HG02571 (cell line): ENCODE measurements around the gene TSSK3.

Source experiments
- ATAC-seq: cut with Tn5 transposase; IDR thresholded peaks from one replicate; pipeline ENCODE4 v1.9.1; 2021; ENCODE audit warnings: mild to moderate bottlenecking, moderate library complexity; ENCODE audit not compliant: unreplicated experiment

TSSK3 gene

GRCh38 chr1:32361674-32362473 lies 465 bp upstream of the TSSK3 start:
- no peak for ATAC-seq

GRCh38 chr1:32363713-32364112 lies 1.4 kb downstream of the TSSK3 start:
- ATAC-seq: no peak

DNA sequence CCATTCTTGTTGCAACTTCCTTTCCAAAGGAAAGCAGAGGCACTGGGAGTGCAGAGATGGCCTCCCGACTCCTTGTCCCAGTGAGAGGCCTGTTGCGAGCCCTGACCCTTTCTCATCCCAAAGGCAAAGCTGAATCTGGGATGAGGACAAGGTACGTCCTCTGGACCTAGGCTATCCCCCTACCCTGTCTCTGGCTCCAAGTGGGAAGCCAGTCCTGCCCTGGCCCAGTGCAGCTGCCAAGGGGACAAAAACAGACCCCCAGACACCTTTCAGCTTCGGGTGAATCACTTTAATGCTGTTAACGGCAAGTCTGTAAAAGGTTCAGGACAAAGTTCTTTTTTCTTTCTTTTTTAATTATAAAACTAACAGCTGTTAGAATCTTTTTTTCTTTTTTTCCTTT lies 2.5 kb downstream of the TSSK3 start:
- no peak for ATAC-seq

DNA sequence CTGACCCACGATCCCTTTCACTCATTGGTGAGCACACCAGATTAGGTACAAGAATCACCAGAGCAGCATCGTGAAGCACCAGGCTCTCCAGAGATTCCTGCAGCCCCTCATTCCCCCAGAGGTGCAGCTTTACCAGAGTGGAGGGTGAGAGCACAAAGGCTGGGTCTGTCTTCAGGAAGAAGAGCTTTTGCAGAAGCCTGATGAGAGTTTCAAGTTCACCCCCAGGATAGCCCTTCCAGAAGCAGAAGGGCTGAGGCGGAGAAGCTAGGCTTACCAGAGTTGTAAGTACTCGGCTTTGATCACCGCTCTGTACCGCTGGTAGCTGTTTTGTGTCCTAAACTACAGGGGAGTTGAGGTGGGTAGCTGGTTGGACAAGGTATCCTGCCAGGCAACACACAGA lies 3.1 kb downstream of the TSSK3 start:
- ATAC-seq: no peak

GRCh38 chr1:32367912-32368635 lies 5.7 kb downstream of the TSSK3 start:
- ATAC-seq: no peak

DNA sequence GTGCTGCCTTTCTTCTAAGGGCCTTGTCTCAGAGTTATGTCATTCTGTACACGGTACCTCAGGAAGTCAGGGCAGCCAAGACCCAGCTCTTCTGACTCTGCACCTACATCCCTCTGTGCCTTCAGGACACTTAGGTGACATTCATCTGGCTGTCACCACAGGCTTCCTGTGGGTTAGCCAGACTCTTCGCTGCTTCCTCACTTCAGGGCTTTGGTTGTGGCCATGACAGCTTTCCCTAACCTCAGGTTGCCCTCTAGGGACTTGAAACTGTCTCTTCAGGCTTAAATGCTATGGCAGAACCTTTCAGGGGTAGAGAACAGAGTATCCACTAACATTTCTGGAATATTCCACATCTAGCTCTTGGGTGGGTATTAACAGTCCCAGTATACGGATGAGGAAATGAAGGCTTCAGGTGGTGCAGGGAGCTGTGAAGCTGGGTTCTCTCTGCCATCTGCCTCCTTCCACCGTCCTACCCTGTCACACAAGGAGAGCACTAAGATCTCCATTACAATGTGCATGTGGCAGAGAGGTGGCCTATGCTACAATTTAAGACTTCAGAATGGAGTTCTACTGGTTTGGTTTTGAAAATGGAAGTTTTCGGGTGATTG lies 9.9 kb downstream of the TSSK3 start:
- no peak for ATAC-seq

DNA sequence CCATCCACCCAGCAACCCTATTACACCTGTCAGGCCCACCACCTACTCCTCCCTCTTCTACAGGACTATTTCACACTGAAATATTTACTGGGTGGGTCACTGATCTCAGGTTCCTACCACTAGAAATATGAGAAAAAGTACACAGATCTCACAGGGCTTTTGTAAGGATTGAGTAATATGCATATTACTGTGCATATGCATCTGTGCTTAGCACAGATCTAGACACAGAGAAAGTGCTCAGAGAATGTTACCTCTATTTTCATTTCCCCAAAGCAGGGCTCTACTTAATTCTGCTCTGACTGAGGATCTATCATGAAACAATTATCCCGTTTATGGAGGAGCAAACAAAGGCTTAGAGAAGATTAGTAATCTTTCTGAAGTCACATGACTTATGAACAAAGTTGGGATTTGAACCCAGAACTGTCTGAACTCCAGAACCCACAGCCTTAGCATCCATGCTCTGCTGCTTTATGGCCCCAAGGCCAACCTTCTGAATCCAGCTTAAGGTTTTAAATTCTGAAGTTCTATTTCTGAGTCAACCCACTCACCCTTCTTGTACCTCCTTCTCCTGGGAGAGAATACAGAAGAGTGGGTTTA lies 11.8 kb downstream of the TSSK3 start:
- ATAC-seq: no peak

GRCh38 chr1:32376199-32376598 lies 13.9 kb downstream of the TSSK3 start:
- ATAC-seq: no peak

- ATAC-seq: no peak
Measured at GRCh38 chr1:32377541-32378220, 15.3 kb downstream of the TSSK3 start.

GRCh38 chr1:32380057-32380456 lies 17.7 kb downstream of the TSSK3 start:
- ATAC-seq: no peak

DNA sequence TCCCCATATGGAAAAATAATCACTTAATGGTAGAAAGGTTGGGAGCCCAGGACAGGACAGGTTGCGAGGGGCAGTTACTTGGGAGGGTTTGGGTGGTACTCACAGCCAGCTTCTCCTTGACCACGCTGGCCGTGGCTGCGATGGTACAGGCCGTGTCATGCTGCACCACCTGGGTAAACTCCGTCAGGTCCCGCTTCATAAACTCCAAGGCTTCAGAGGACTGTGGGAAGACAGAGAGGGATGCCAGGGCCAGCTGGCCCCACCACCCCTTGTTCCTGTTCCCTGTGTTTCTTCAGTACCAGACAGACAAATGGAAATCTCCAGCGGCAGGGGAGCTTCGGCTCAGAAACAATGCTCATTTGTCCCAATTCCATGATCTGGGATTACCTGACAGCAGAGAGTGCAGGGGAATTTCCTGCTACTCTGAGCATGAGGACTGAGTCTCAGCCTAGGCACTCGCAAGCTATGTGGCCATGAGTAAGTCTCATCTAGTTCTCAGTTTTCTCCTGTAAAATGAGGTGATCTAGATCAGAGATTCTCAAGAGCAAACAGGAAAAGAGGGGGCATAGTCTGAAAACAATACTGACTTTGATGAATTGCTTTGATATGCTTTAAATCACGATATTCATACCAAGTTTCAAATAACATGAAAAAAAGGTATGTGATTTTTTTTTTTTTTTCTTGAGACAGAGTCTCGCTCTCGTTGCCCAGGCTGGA lies 24.5 kb downstream of the TSSK3 start:
- ATAC-seq: no peak

DNA sequence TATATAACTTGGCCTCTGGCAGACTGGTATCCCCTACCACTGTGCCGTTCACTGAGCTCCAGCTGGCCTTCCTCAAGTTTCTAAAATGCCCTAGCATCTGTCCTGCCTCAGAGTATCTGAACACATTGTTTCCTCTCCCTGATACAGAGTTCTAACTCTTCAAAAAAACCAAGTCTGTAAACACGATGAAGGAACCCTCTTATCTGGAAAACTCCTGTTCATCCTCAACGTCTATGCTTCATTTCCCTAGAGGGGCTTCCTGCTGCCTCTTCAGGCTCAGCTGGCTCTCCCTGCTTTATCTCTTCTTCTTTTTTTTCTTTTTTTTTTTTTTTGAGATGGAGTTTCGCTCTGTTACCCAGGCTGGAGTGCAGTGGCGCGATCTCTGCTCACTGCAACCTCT lies 26.3 kb downstream of the TSSK3 start:
- ATAC-seq: no peak

GRCh38 chr1:32390904-32391870 lies 28.8 kb downstream of the TSSK3 start:
- no peak for ATAC-seq

- no peak for ATAC-seq
Measured at GRCh38 chr1:32392325-32392724, 30.0 kb downstream of the TSSK3 start.

DNA sequence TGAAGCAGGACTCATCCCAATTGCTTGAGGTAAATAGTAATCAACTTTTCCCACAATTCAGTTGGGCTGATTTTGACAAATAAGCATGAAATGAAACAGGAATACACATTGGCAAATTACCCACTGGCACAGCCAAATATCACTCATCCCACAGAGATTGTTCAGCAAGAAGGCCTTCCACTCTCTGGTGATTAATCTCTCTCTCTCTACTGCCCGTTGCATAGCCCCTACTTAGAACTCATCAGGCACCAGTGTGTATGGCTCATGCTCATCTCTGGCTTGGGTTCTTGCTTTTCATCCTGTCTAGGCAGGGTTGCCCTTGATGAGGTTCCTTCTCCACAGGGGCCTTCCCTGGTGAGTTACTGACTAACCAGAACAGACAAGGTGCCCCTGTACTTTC lies 30.8 kb downstream of the TSSK3 start:
- no peak for ATAC-seq

DNA sequence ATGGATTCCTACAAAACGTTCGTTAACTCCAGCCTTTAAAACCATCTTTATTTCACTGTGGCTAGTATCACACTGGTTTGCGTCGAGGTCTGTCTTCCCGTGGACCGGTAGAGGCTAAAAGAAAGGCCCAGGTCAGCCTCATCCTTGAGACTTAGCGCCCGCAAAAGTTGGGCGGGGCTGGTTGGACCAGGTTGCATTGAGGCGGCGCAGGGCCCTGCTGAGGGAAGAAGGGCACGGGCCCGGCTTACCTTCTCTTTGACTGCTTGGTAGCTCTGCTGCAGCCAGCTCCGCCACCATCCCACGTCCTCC lies 31.4 kb downstream of the TSSK3 start:
- ATAC-seq: peak; percentile 8

GRCh38 chr1:32394141-32394889 lies 32.0 kb downstream of the TSSK3 start, which contains the start of gene BSDC1:
Gene BSDC1 (minus strand): TSS chr1:32394441. CDS start chr1:32394414, 27 bp downstream.
- ATAC-seq: peak; percentile 98

- ATAC-seq: no peak
Measured at GRCh38 chr1:32394890-32395432, 32.6 kb downstream of the TSSK3 start.
